ENCODE data around the gene TBL2. TPM values are rescaled to one million over a fixed set of nuclear protein-coding genes. Genes with fewer than 3 reads are reported as not detected.

Gene TBL2
- total and polyA plus RNA-seq, 10 of the 15 experiments (the other 5 are each of a cell fraction or from before 2014, with no cell fraction given) = 1.1 to 49.7 (median 26.7) TPM

DNA sequence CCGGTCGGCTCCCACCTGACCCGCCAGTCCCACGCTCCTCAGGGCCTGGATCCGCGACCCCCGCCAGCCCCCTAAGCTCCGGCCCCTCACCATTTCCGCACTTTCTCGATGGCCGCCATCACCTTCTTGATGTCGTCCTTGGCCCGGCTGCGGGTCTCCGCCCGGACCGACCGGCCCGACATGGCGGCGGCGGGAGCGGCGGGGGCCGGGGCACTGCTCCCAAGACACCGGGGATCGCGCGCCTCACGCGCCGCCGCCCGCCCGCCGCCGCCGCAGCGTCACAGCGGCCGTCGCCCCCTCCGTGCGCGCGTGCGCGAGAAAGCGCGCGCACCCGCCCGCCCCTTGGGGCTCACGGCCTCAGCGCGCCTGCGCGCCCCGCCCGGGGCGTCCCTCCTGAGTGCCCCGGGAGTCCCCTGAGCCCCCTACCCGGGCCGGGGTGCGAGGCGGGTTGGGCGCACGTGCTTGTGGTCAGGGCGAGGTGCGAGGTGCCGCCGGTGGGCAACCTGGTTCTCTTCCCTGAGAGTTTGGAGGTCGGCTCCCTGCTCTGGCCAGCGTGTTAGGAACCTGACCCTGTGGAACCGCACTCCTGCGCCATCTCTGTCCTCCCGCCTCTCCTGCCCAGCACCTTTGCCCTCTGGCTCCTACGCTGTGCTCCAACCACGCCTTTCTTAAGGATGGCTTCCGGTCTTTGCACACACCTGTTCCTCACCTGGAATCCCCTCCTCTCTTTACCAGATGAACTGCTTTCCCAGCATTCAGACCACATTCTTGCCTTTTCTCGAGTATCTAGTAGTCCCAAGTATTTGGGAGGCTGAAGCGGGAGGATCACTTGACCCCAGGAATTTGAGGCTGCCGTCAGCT, 20.8 kb downstream of the TBL2 start, which contains the start of gene BCL7B:
Gene BCL7B, minus strand, starts transcription at position 294 of the 861 bp plus-strand sequence. Its CDS starts 112 bp downstream, at position 182.
- in situ Hi-C loops (cut with MboI) (no loop called here), intact Hi-C loops (cut with micrococcal nuclease; ENCODE audit: unreplicated experiment) (loop anchor here (1.0 to 2.0 kb wide), 2 partner anchors 21 to 35 kb away; partner anchors contain the start of genes BAZ1B and TBL2)
- Histone ChIP-seq H3K79me2 (ENCODE audit: control insufficient read depth, insufficient read depth, low read length) (peaks cover 33% of the 10 kb centered on the region), H3K27me3 (replicated peaks in 1 of 2; ENCODE audit: control insufficient read depth in 2 of 2, insufficient read depth in 2 of 2, low read length in 1 of 2) (no peaks in the 10 kb centered on the region), H2AFZ (ENCODE audit: control insufficient read depth, low read depth, low read length) (peak within 1 kb of the TSS; percentile 97), H3K4me3 (peak within 1 kb of the TSS; percentile 98), H3K4me1 (ENCODE audit: control insufficient read depth, insufficient read depth, low read length) (peaks cover 18% of the 10 kb centered on the region), H3K27ac (ENCODE audit: control insufficient read depth, insufficient read depth) (peak within 1 kb of the TSS; percentile 97), H3K9me3 (replicated peaks; ENCODE audit: control insufficient read depth, insufficient read depth, low read length) (no peaks in the 10 kb centered on the region), H3K9ac (ENCODE audit: control insufficient read depth, insufficient read depth, low read length) (peak within 1 kb of the TSS; percentile 91), H3K4me2 (ENCODE audit: control insufficient read depth, insufficient read depth) (peak within 1 kb of the TSS; percentile 79), H4K20me1 (ENCODE audit: control insufficient read depth, insufficient read depth) (no peaks in the 10 kb centered on the region), H3K36me3 (ENCODE audit: control insufficient read depth in 2 of 2, insufficient read depth in 2 of 2, low read length in 1 of 2) (no peaks in the 10 kb centered on the region)
- ATAC-seq (peak; percentile 49), DNase-seq (ENCODE audit: low read depth, low spot score) (no peak), FAIRE-seq (no peak)
- ChIA-PET RAD21 (ENCODE audit: unreplicated experiment) (interaction anchor here (0.6 to 4.1 kb wide), 3 partner anchors 21 to 60 kb away, joined by 4 to 21 read pairs (median 4); partner anchors contain the start of genes BAZ1B and TBL2), SMC1A (ENCODE audit: uncharacterized antibody, unreplicated experiment) (interaction anchor here (1.1 to 2.6 kb wide), 4 partner anchors 9 to 38 kb away, joined by 3 to 10 read pairs (median 4); no protein-coding TSS in a partner anchor), POLR2A (interaction anchor here (0.6 to 4.3 kb wide), 6 partner anchors 10 to 746 kb away, joined by 3 to 41 read pairs (median 4); partner anchors contain the start of genes BAZ1B and TBL2), CTCF (interaction anchor here (1.8 to 2.6 kb wide), 2 partner anchors 32 kb away, joined by 8 to 9 read pairs; no protein-coding TSS in a partner anchor)
- WGBS (ENCODE audit: insufficient coverage, insufficient replicate concordance, low lambda C conversion rate, missing lambda C conversion rate) = 4% methylated on average over 72 of the region's 83 CpGs
- BruUV-seq (replicated peaks) = TSS peak; percentile 64
- TF ChIP-seq RCOR1 (conservative IDR thresholded peaks at IDR 0.05; ENCODE audit: low read depth, low read length) (no peak), MYB (IDR thresholded peaks at IDR 0.05; ENCODE audit: borderline replicate concordance, low read depth, low read length) (no peak), BHLHE40 (IDR thresholded peaks at IDR 0.05; ENCODE audit: borderline replicate concordance in 1 of 2, low read depth in 2 of 2, low read length in 1 of 2) (peak; percentile 85 to 95), KAT2A (conservative IDR thresholded peaks at IDR 0.05; ENCODE audit: control insufficient read depth, low read depth, low read length) (no peak), JUNB (IDR thresholded peaks at IDR 0.05) (no peak), CREM (IDR thresholded peaks at IDR 0.05; ENCODE audit: low read depth) (no peak; the same call in 1 of the 2 replicates), NR2C2 (IDR thresholded peaks at IDR 0.05; ENCODE audit: borderline replicate concordance, control insufficient read depth, insufficient read length, low read depth) (no peak), ZBED1 (IDR thresholded peaks at IDR 0.05; ENCODE audit: borderline replicate concordance) (no peak), HDAC6 (IDR thresholded peaks at IDR 0.05; ENCODE audit: unreplicated experiment) (no peak), STAT3 (IDR thresholded peaks at IDR 0.05; ENCODE audit: low read depth, low read length) (no peak), SUZ12 (IDR thresholded peaks at IDR 0.05; ENCODE audit: unreplicated experiment) (no peak), ESRRA (IDR thresholded peaks at IDR 0.05; ENCODE audit: low read length) (no peak), RAD51 (IDR thresholded peaks at IDR 0.05) (no peak), NFXL1 (IDR thresholded peaks at IDR 0.05; ENCODE audit: borderline replicate concordance) (no peak), NFYB (IDR thresholded peaks at IDR 0.05; ENCODE audit: insufficient read depth, low read depth, low read length) (no peak), ZNF384 (IDR thresholded peaks at IDR 0.05; ENCODE audit: borderline replicate concordance, low read depth, low read length) (no peak), POU2F2 (IDR thresholded peaks at IDR 0.05; ENCODE audit: borderline replicate concordance, low read depth, low read length) (peak; percentile 15; the same call in 1 of the 3 replicates)
- TF ChIP-seq, protein P1, sequence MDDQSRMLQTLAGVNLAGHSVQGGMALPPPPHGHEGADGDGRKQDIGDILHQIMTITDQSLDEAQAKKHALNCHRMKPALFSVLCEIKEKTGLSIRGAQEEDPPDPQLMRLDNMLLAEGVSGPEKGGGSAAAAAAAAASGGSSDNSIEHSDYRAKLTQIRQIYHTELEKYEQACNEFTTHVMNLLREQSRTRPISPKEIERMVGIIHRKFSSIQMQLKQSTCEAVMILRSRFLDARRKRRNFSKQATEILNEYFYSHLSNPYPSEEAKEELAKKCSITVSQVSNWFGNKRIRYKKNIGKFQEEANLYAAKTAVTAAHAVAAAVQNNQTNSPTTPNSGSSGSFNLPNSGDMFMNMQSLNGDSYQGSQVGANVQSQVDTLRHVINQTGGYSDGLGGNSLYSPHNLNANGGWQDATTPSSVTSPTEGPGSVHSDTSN (IDR thresholded peaks at IDR 0.05; ENCODE audit: insufficient replicate concordance, low read depth, low read length) = no peak
- TF ChIP-seq, protein P2, sequence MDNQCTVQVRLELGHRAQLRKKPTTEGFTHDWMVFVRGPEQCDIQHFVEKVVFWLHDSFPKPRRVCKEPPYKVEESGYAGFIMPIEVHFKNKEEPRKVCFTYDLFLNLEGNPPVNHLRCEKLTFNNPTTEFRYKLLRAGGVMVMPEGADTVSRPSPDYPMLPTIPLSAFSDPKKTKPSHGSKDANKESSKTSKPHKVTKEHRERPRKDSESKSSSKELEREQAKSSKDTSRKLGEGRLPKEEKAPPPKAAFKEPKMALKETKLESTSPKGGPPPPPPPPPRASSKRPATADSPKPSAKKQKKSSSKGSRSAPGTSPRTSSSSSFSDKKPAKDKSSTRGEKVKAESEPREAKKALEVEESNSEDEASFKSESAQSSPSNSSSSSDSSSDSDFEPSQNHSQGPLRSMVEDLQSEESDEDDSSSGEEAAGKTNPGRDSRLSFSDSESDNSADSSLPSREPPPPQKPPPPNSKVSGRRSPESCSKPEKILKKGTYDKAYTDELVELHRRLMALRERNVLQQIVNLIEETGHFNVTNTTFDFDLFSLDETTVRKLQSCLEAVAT (IDR thresholded peaks at IDR 0.05) = peak; percentile 94

Measured in GM12878 (cell line).